ENCODE data around the gene SERGEF. TPM values are rescaled to one million over a fixed set of nuclear protein-coding genes. Genes with fewer than 3 reads are reported as not detected.

The SERGEF gene
- total RNA-seq, 1 experiment from 2014 or later: 31.4 TPM

DNA sequence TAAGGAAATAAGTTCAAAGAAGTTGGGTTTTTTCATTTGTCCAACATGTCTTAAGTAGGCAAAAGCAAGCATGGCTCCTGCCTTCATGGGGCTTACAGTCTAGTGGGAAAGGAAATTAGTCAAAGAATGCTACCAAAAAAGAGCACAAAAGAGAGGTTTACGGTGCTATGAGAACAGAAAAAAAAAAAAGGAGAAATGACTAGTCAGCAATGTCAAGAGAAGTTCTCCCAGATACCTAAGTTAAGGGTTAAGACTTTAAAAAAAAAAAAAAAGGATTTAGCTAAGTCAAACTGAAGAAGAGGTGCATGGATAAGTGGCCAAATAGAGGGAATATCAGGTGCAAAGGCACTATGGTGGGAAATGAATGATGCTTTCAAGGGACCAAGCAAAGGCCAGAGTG is 29.3 kb downstream of the SERGEF start:
- no peak overlapping the region for H4K8ac ChIP-seq (replicated peaks; ENCODE audit: insufficient read length, low read depth, low read length)
- no peak overlapping the region for H3K4me2 ChIP-seq (ENCODE audit: insufficient read depth, insufficient read length, low read length)
- TF ChIP-seq, protein P1, sequence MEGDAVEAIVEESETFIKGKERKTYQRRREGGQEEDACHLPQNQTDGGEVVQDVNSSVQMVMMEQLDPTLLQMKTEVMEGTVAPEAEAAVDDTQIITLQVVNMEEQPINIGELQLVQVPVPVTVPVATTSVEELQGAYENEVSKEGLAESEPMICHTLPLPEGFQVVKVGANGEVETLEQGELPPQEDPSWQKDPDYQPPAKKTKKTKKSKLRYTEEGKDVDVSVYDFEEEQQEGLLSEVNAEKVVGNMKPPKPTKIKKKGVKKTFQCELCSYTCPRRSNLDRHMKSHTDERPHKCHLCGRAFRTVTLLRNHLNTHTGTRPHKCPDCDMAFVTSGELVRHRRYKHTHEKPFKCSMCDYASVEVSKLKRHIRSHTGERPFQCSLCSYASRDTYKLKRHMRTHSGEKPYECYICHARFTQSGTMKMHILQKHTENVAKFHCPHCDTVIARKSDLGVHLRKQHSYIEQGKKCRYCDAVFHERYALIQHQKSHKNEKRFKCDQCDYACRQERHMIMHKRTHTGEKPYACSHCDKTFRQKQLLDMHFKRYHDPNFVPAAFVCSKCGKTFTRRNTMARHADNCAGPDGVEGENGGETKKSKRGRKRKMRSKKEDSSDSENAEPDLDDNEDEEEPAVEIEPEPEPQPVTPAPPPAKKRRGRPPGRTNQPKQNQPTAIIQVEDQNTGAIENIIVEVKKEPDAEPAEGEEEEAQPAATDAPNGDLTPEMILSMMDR (conservative IDR thresholded peaks at IDR 0.05): no peak
- no peak overlapping the region for H3K9ac ChIP-seq (ENCODE audit: extremely low read depth, insufficient read length, low read length)
- no peaks in the 10 kb centered on the region for H3K23me2 ChIP-seq (ENCODE audit: insufficient read length, low read depth, low read length, poor library complexity, severe bottlenecking)
- H2BK20ac ChIP-seq (ENCODE audit: low read depth, low read length, poor library complexity, severe bottlenecking): no peak overlapping the region
- H3K79me1 ChIP-seq (ENCODE audit: insufficient read depth, low read depth, low read length, poor library complexity, severe bottlenecking): no peaks in the 10 kb centered on the region
- no peak overlapping the region for H3K18ac ChIP-seq (ENCODE audit: insufficient read length, low read depth, low read length)
- no peaks in the 10 kb centered on the region for H3K9me3 Mint-ChIP-seq
- H3K14ac ChIP-seq (ENCODE audit: insufficient read depth, low read length): no peak overlapping the region
- H3K4ac ChIP-seq (ENCODE audit: low read depth, low read length): no peak overlapping the region
- no CpG with 5 or more reads among the region's 1 CpG for WGBS (ENCODE audit: extremely low coverage, insufficient read length, low lambda C conversion rate)
- H3K4me1 Mint-ChIP-seq: peaks cover 0 to 4% of the 10 kb centered on the region in 2 experiments; a peak in 1 of 4 replicates
- no peak overlapping the region for H2AK5ac ChIP-seq (ENCODE audit: insufficient read length, low read length)
- no peak overlapping the region for H2AFZ ChIP-seq (ENCODE audit: low read length)
- H3K4me3 Mint-ChIP-seq: no peak overlapping the region
- H3K27ac ChIP-seq (ENCODE audit: insufficient read length, low read depth, low read length): no peak overlapping the region
- H4K20me1 ChIP-seq (ENCODE audit: control insufficient read depth, insufficient read depth, insufficient read length): no peaks in the 10 kb centered on the region
- H2BK120ac ChIP-seq (ENCODE audit: low read depth, low read length, poor library complexity, severe bottlenecking): no peak overlapping the region
- H2BK12ac ChIP-seq (ENCODE audit: insufficient read length, low read depth, low read length): no peak overlapping the region
- peaks cover 0 to 28% (median 3%) of the 10 kb centered on the region in 3 experiments; a peak in 3 of 7 replicates for H3K36me3 Mint-ChIP-seq (ENCODE audit: insufficient read depth in 1 of 3, low read depth in 3 of 3)
- no peak overlapping the region for H4K5ac ChIP-seq (ENCODE audit: insufficient read length, low read depth, low read length)
- no peaks in the 10 kb centered on the region for H3K27me3 ChIP-seq (ENCODE audit: insufficient read depth, low read length)
- no peak overlapping the region for H2BK15ac ChIP-seq (ENCODE audit: low read depth, low read length)
- no peak for DNase-seq
- H3K27me3 Mint-ChIP-seq (ENCODE audit: low read depth): no peaks in the 10 kb centered on the region
- H4K91ac ChIP-seq (ENCODE audit: insufficient read length, low read depth, low read length): no peak overlapping the region
- H3K23ac ChIP-seq (ENCODE audit: insufficient read length, low read depth, low read length): no peak overlapping the region
- H3K4me1 ChIP-seq (ENCODE audit: insufficient read depth, low read length): no peaks in the 10 kb centered on the region
- H3K27ac Mint-ChIP-seq: no peak overlapping the region
- H3K56ac ChIP-seq (ENCODE audit: insufficient read length, low read depth, low read length): no peak overlapping the region
- no peak overlapping the region for H3T11ph ChIP-seq (ENCODE audit: low read length)
- H3K79me2 ChIP-seq (ENCODE audit: insufficient read depth, low read length): no peaks in the 10 kb centered on the region
- H3K9me3 ChIP-seq (ENCODE audit: control insufficient read depth, low read depth, low read length): no peaks in the 10 kb centered on the region
- no peak overlapping the region for H2BK5ac ChIP-seq (ENCODE audit: insufficient read length, low read length)
